Measurements from ENCODE around the gene SAMD9L.

Gene SAMD9L

GRCh38 chr7:93156884-93157283 lies 8.7 kb upstream of the SAMD9L start:
- H3K4me2 ChIP-seq (ENCODE audit: low read length, poor library complexity, severe bottlenecking), result no peak overlapping the region
- no peak overlapping the region for H2AFZ ChIP-seq (ENCODE audit: low read depth, low read length)
- H3K4ac ChIP-seq (ENCODE audit: low read depth in 1 of 2, low read length in 2 of 2), result no peak overlapping the region
- no peaks in the 10 kb centered on the region for H3K79me1 ChIP-seq (replicated peaks; ENCODE audit: low read length, poor library complexity, severe bottlenecking)
- H4K8ac ChIP-seq (ENCODE audit: low read length), result no peak overlapping the region
- no peak overlapping the region for H3K23ac ChIP-seq (ENCODE audit: low read length in 2 of 2)
- H3K4me3 ChIP-seq (ENCODE audit: insufficient read depth in 1 of 2, low read depth in 1 of 2, low read length in 2 of 2), result no peak overlapping the region
- H2BK5ac ChIP-seq (ENCODE audit: low read depth, low read length, poor library complexity, severe bottlenecking), result no peak overlapping the region
- no peak overlapping the region for H3K9ac ChIP-seq (ENCODE audit: low read length)
- H3K14ac ChIP-seq (ENCODE audit: low read length in 2 of 2), result no peak overlapping the region
- peaks cover 0 to 4% of the 10 kb centered on the region in 2 experiments for H3K27me3 ChIP-seq (ENCODE audit: control insufficient read depth in 1 of 2, insufficient read depth in 1 of 2, low read length in 2 of 2)
- no peaks in the 10 kb centered on the region for H3K36me3 ChIP-seq (ENCODE audit: control insufficient read depth in 1 of 2, insufficient read depth in 2 of 2, low read depth in 1 of 2, low read length in 2 of 2)
- no peak overlapping the region for H3K18ac ChIP-seq (ENCODE audit: low read depth in 1 of 2, low read length in 2 of 2)
- no peak overlapping the region for H2BK120ac ChIP-seq (ENCODE audit: low read depth, low read length)
- no peak overlapping the region for H4K91ac ChIP-seq (ENCODE audit: low read length)
- H3K9me3 ChIP-seq (ENCODE audit: control insufficient read depth, low read length), result peaks cover 9% of the 10 kb centered on the region
- WGBS, result 81% methylated on average over 1 of the region's 1 CpG
- H2AK5ac ChIP-seq (ENCODE audit: low read length, severe bottlenecking), result no peak overlapping the region
- no peak overlapping the region for H3K27ac ChIP-seq (ENCODE audit: low read length, poor library complexity, severe bottlenecking)
- DNase-seq, result peak; percentile 6
- no peak overlapping the region for H2BK12ac ChIP-seq (ENCODE audit: low read length in 2 of 2)
- no peak overlapping the region for H2BK15ac ChIP-seq (ENCODE audit: low read depth, poor library complexity, severe bottlenecking)
- no peaks in the 10 kb centered on the region for H3K4me1 ChIP-seq (ENCODE audit: control insufficient read depth, insufficient read depth, low read depth, low read length)

- H3K4ac ChIP-seq (ENCODE audit: low read depth in 1 of 2, low read length in 2 of 2), result no peak overlapping the region
- no peak overlapping the region for H2BK120ac ChIP-seq (ENCODE audit: low read depth, low read length)
- no peaks in the 10 kb centered on the region for H3K9me3 ChIP-seq (ENCODE audit: control insufficient read depth, low read length)
- H3K4me2 ChIP-seq (ENCODE audit: low read length, poor library complexity, severe bottlenecking), result no peak overlapping the region
- no peak overlapping the region for H3K27ac ChIP-seq (ENCODE audit: low read length, poor library complexity, severe bottlenecking)
- H3K79me1 ChIP-seq (replicated peaks; ENCODE audit: low read length, poor library complexity, severe bottlenecking), result peaks cover 2% of the 10 kb centered on the region
- WGBS, result 100% methylated on average over 1 of the region's 1 CpG
- peak; percentile 42 for DNase-seq
- no peak overlapping the region for H2BK15ac ChIP-seq (ENCODE audit: low read depth, poor library complexity, severe bottlenecking)
- no peak overlapping the region for H3K4me3 ChIP-seq (ENCODE audit: insufficient read depth in 1 of 2, low read depth in 1 of 2, low read length in 2 of 2)
- H4K8ac ChIP-seq (ENCODE audit: low read length), result no peak overlapping the region
- no peak overlapping the region for H4K91ac ChIP-seq (ENCODE audit: low read length)
- H3K9ac ChIP-seq (ENCODE audit: low read length), result no peak overlapping the region
- no peak overlapping the region for H2AFZ ChIP-seq (ENCODE audit: low read depth, low read length)
- H3K36me3 ChIP-seq (ENCODE audit: control insufficient read depth in 1 of 2, insufficient read depth in 2 of 2, low read depth in 1 of 2, low read length in 2 of 2), result peaks cover 0 to 8% of the 10 kb centered on the region in 2 experiments
- H3K27me3 ChIP-seq (ENCODE audit: control insufficient read depth in 1 of 2, insufficient read depth in 1 of 2, low read length in 2 of 2), result peaks cover 0 to 5% of the 10 kb centered on the region in 2 experiments
- H2AK5ac ChIP-seq (ENCODE audit: low read length, severe bottlenecking), result no peak overlapping the region
- no peaks in the 10 kb centered on the region for H3K4me1 ChIP-seq (ENCODE audit: control insufficient read depth, insufficient read depth, low read depth, low read length)
- H3K14ac ChIP-seq (ENCODE audit: low read length in 2 of 2), result no peak overlapping the region
- H3K18ac ChIP-seq (ENCODE audit: low read depth in 1 of 2, low read length in 2 of 2), result no peak overlapping the region
- H2BK5ac ChIP-seq (ENCODE audit: low read depth, low read length, poor library complexity, severe bottlenecking), result no peak overlapping the region
- no peak overlapping the region for H2BK12ac ChIP-seq (ENCODE audit: low read length in 2 of 2)
- H3K23ac ChIP-seq (ENCODE audit: low read length in 2 of 2), result no peak overlapping the region
Measured at GRCh38 chr7:93150200-93150835, 2.1 kb upstream of the SAMD9L start.

GRCh38 chr7:93148727-93149126 lies 542 bp upstream of the SAMD9L start:
- Histone ChIP-seq H3K27ac (ENCODE audit: low read length, poor library complexity, severe bottlenecking) (no peak overlapping the region), H4K8ac (ENCODE audit: low read length) (no peak overlapping the region), H3K4me1 (ENCODE audit: control insufficient read depth, insufficient read depth, low read depth, low read length) (no peaks in the 10 kb centered on the region), H3K36me3 (ENCODE audit: control insufficient read depth in 1 of 2, insufficient read depth in 2 of 2, low read depth in 1 of 2, low read length in 2 of 2) (peaks cover 3 to 22% of the 10 kb centered on the region in 2 experiments), H3K4me3 (ENCODE audit: insufficient read depth in 1 of 2, low read depth in 1 of 2, low read length in 2 of 2) (peak overlapping the region in 1 of 2 experiments; percentile 90), H3K9ac (ENCODE audit: low read length) (peak overlapping the region; percentile 96), H2BK120ac (ENCODE audit: low read depth, low read length) (no peak overlapping the region), H3K79me1 (replicated peaks; ENCODE audit: low read length, poor library complexity, severe bottlenecking) (peaks cover 2% of the 10 kb centered on the region), H3K4me2 (ENCODE audit: low read length, poor library complexity, severe bottlenecking) (no peak overlapping the region), H3K9me3 (ENCODE audit: control insufficient read depth, low read length) (no peaks in the 10 kb centered on the region), H2AFZ (ENCODE audit: low read depth, low read length) (no peak overlapping the region), H2BK5ac (ENCODE audit: low read depth, low read length, poor library complexity, severe bottlenecking) (no peak overlapping the region), H2AK5ac (ENCODE audit: low read length, severe bottlenecking) (no peak overlapping the region), H3K27me3 (ENCODE audit: control insufficient read depth in 1 of 2, insufficient read depth in 1 of 2, low read length in 2 of 2) (peaks cover 0 to 5% of the 10 kb centered on the region in 2 experiments), H3K14ac (ENCODE audit: low read length in 2 of 2) (no peak overlapping the region), H3K4ac (ENCODE audit: low read depth in 1 of 2, low read length in 2 of 2) (no peak overlapping the region), H3K18ac (ENCODE audit: low read depth in 1 of 2, low read length in 2 of 2) (no peak overlapping the region), H2BK12ac (ENCODE audit: low read length in 2 of 2) (no peak overlapping the region), H4K91ac (ENCODE audit: low read length) (no peak overlapping the region), H2BK15ac (ENCODE audit: low read depth, poor library complexity, severe bottlenecking) (no peak overlapping the region), H3K23ac (ENCODE audit: low read length in 2 of 2) (no peak overlapping the region)
- no peak for DNase-seq
- WGBS, result 82% methylated on average over 3 of the region's 3 CpGs

GRCh38 chr7:93147363-93147762 lies 822 bp downstream of the SAMD9L start:
- Histone ChIP-seq H2BK120ac (ENCODE audit: low read depth, low read length) (no peak overlapping the region), H3K4ac (ENCODE audit: low read depth in 1 of 2, low read length in 2 of 2) (no peak overlapping the region), H3K9ac (ENCODE audit: low read length) (peak overlapping the region; percentile 96), H3K9me3 (ENCODE audit: control insufficient read depth, low read length) (no peaks in the 10 kb centered on the region), H3K18ac (ENCODE audit: low read depth in 1 of 2, low read length in 2 of 2) (no peak overlapping the region), H3K4me3 (ENCODE audit: insufficient read depth in 1 of 2, low read depth in 1 of 2, low read length in 2 of 2) (peak overlapping the region in 1 of 2 experiments; percentile 90), H2BK15ac (ENCODE audit: low read depth, poor library complexity, severe bottlenecking) (no peak overlapping the region), H3K4me2 (ENCODE audit: low read length, poor library complexity, severe bottlenecking) (peak overlapping the region; percentile 5), H3K79me1 (replicated peaks; ENCODE audit: low read length, poor library complexity, severe bottlenecking) (peaks cover 2% of the 10 kb centered on the region), H2AFZ (ENCODE audit: low read depth, low read length) (no peak overlapping the region), H2AK5ac (ENCODE audit: low read length, severe bottlenecking) (no peak overlapping the region), H4K91ac (ENCODE audit: low read length) (no peak overlapping the region), H3K14ac (ENCODE audit: low read length in 2 of 2) (no peak overlapping the region), H3K27me3 (ENCODE audit: control insufficient read depth in 1 of 2, insufficient read depth in 1 of 2, low read length in 2 of 2) (peaks cover 0 to 5% of the 10 kb centered on the region in 2 experiments), H2BK12ac (ENCODE audit: low read length in 2 of 2) (no peak overlapping the region), H3K36me3 (ENCODE audit: control insufficient read depth in 1 of 2, insufficient read depth in 2 of 2, low read depth in 1 of 2, low read length in 2 of 2) (peaks cover 3 to 36% of the 10 kb centered on the region in 2 experiments), H3K27ac (ENCODE audit: low read length, poor library complexity, severe bottlenecking) (no peak overlapping the region), H3K4me1 (ENCODE audit: control insufficient read depth, insufficient read depth, low read depth, low read length) (no peaks in the 10 kb centered on the region), H4K8ac (ENCODE audit: low read length) (no peak overlapping the region), H2BK5ac (ENCODE audit: low read depth, low read length, poor library complexity, severe bottlenecking) (no peak overlapping the region), H3K23ac (ENCODE audit: low read length in 2 of 2) (no peak overlapping the region)
- 57% methylated on average over 2 of the region's 3 CpGs for WGBS
- DNase-seq, result peak; percentile 57

Measured in mesenchymal stem cell (in vitro differentiated cells and primary cell).